Esophagus muscularis mucosa (tissue), 4 donors: Measurements from ENCODE around the gene CALCR. TPM values are rescaled to one million over a fixed set of nuclear protein-coding genes. Genes with fewer than 3 reads are reported as not detected.

Experiments used
- DNase-seq: peaks from one replicate; pipeline ENCODE4 v3.0.0-alpha.2; 2017; ENCODE audit errors: extremely low spot score
- H3K27ac ChIP-seq, 4 donors: fragments of 200-600 bp; sonication (generic); replicated peaks in 1 of 4; 1 replicate in 3 of 4; 2 replicates in 1 of 4; pipeline ENCODE4 v1.5.1; 2016 to 2019; ENCODE audit warnings: mild to moderate bottlenecking in 1 of 4
- H3K27me3 ChIP-seq, 4 donors: fragments of 200-600 bp; sonication (generic); one replicate each; pipeline versions ENCODE4 v1.5.1 to v1.6.0; 2016 to 2019
- H3K36me3 ChIP-seq, 4 donors: fragments of 200-600 bp; sonication (generic); one replicate each; pipeline ENCODE4 v1.5.1; 2016 to 2019
- H3K4me1 ChIP-seq, 4 donors: fragments of 200-600 bp; sonication (generic); one replicate each; pipeline ENCODE4 v1.5.1; 2016 to 2019
- H3K4me3 ChIP-seq, 4 donors: fragments of 200-600 bp; sonication (generic); 1 replicate in 2 of 4; 2 replicates in 2 of 4; pipeline ENCODE4 v1.5.1; 2016 to 2019; ENCODE audit warnings: mild to moderate bottlenecking in 4 of 4, moderate library complexity in 1 of 4
- H3K9me3 ChIP-seq, 4 donors: fragments of 200-600 bp; sonication (generic); 1 replicate in 3 of 4; 2 replicates in 1 of 4; pipeline ENCODE4 v1.5.1; 2016 to 2019
- CTCF ChIP-seq, 3 experiments: fragments of 200-600 bp in 2 of 3; fragments of 450-650 bp in 1 of 3; sonication (generic) in 2 of 3; IDR thresholded peaks; one replicate each; pipeline ENCODE4 v1.5.1; 2017 to 2019; ENCODE audit warnings: antibody characterized with exemption in 3 of 3, mild to moderate bottlenecking in 2 of 3, moderate library complexity in 1 of 3
- EP300 ChIP-seq: sonication (generic); formaldehyde crosslinking; IDR thresholded peaks from one replicate; pipeline ENCODE4 v1.6.1; 2017; ENCODE audit warnings: antibody characterized with exemption
- POLR2A ChIP-seq: fragments of 450-650 bp; IDR thresholded peaks from one replicate; pipeline ENCODE4 v1.6.1; 2017; ENCODE audit warnings: antibody characterized with exemption, moderate library complexity, mild to moderate bottlenecking, low read depth
- POLR2AphosphoS5 ChIP-seq, 2 donors: sonication (generic); formaldehyde crosslinking; IDR thresholded peaks; one replicate each; pipeline ENCODE4 v1.6.1; 2017; ENCODE audit warnings: antibody characterized with exemption in 2 of 2
- WGBS: methylation state at CpG from one replicate; pipeline ENCODE4 v1.1.5; 2018; 5-methylcytosine and 5-hydroxymethylcytosine counted together
- intact Hi-C: fragments of 100-400 bp; cut with DNase I; formaldehyde crosslinking; loops from one replicate; pipeline ENCODE4 v1.15.1; 2023
- total RNA-seq, 4 donors: library from RNA; depleted of rRNA; stranded (reverse); fragments of >200 nt; gene quantifications; one replicate each; pipeline versions ENCODE4 v1.1.0 to v1.2.1, GENCODE V29; 2016

CALCR gene
- total RNA-seq, 4 donors from 2014 or later, result 0.17 TPM; not detected in 3

GRCh38 chr7:93544691-93545090 lies 29.8 kb downstream of the CALCR start:
- no peak for DNase-seq
- Histone ChIP-seq H3K4me1 (no peaks in the 10 kb centered on the region), H3K9me3 (no peaks in the 10 kb centered on the region), H3K27ac (no peak overlapping the region), H3K4me3 (no peak overlapping the region), H3K27me3 (no peaks in the 10 kb centered on the region), H3K36me3 (no peaks in the 10 kb centered on the region)
- intact Hi-C loops, result no loop called here
- 46% methylated on average over 2 of the region's 2 CpGs for WGBS
- no peak for TF ChIP-seq CTCF (IDR thresholded peaks at IDR 0.05)
- TF ChIP-seq POLR2AphosphoS5 (IDR thresholded peaks at IDR 0.05), result no peak
- TF ChIP-seq EP300, result no peak
- no peak for TF ChIP-seq POLR2A

- intact Hi-C loops, result no loop called here
- H3K27ac ChIP-seq, result no peak overlapping the region
- no peaks in the 10 kb centered on the region for H3K4me1 ChIP-seq
- H3K9me3 ChIP-seq, result no peaks in the 10 kb centered on the region
- H3K27me3 ChIP-seq, result no peaks in the 10 kb centered on the region
- no peaks in the 10 kb centered on the region for H3K36me3 ChIP-seq
- no peak overlapping the region for H3K4me3 ChIP-seq
- no peak for DNase-seq
- TF ChIP-seq POLR2A, result no peak
- TF ChIP-seq EP300, result no peak
- no peak for TF ChIP-seq CTCF (IDR thresholded peaks at IDR 0.05)
- TF ChIP-seq POLR2AphosphoS5 (IDR thresholded peaks at IDR 0.05), result no peak
- WGBS, result 29% methylated on average over 1 of the region's 1 CpG
These were observed 36.5 kb downstream of the CALCR start for GRCh38 chr7:93538061-93538460.

- intact Hi-C loops, result no loop called here
- Histone ChIP-seq H3K27me3 (no peaks in the 10 kb centered on the region), H3K36me3 (no peaks in the 10 kb centered on the region), H3K4me3 (no peak overlapping the region), H3K9me3 (no peaks in the 10 kb centered on the region), H3K27ac (no peak overlapping the region), H3K4me1 (no peaks in the 10 kb centered on the region)
- DNase-seq, result no peak
- TF ChIP-seq POLR2AphosphoS5 (IDR thresholded peaks at IDR 0.05), result no peak
- TF ChIP-seq CTCF (IDR thresholded peaks at IDR 0.05), result no peak
- TF ChIP-seq POLR2A, result no peak
- TF ChIP-seq EP300, result no peak
These were observed 38.9 kb downstream of the CALCR start for GRCh38 chr7:93535616-93536015.

GRCh38 chr7:93530701-93531100 lies 43.8 kb downstream of the CALCR start:
- no peaks in the 10 kb centered on the region for H3K9me3 ChIP-seq
- no peak overlapping the region for H3K27ac ChIP-seq
- DNase-seq, result no peak
- intact Hi-C loops, result no loop called here
- H3K4me1 ChIP-seq, result no peaks in the 10 kb centered on the region
- TF ChIP-seq POLR2AphosphoS5 (IDR thresholded peaks at IDR 0.05) (no peak), POLR2A (no peak), EP300 (no peak), CTCF (IDR thresholded peaks at IDR 0.05) (no peak)
- no peak overlapping the region for H3K4me3 ChIP-seq
- no peaks in the 10 kb centered on the region for H3K36me3 ChIP-seq
- no peaks in the 10 kb centered on the region for H3K27me3 ChIP-seq

GRCh38 chr7:93516834-93517233 lies 57.7 kb downstream of the CALCR start:
- WGBS, result 96% methylated on average over 4 of the region's 4 CpGs

More at GRCh38 chr7:93516834-93517233, 57.7 kb downstream of the CALCR start:
- H3K36me3 ChIP-seq, result no peaks in the 10 kb centered on the region
- H3K27me3 ChIP-seq, result no peaks in the 10 kb centered on the region
- H3K4me1 ChIP-seq, result no peaks in the 10 kb centered on the region
- no peak for TF ChIP-seq EP300
- TF ChIP-seq CTCF (IDR thresholded peaks at IDR 0.05), result no peak
- no peak for TF ChIP-seq POLR2A
- no peak for TF ChIP-seq POLR2AphosphoS5 (IDR thresholded peaks at IDR 0.05)
- no peak overlapping the region for H3K27ac ChIP-seq
- no peak for DNase-seq
- H3K4me3 ChIP-seq, result no peak overlapping the region
- no peaks in the 10 kb centered on the region for H3K9me3 ChIP-seq
- intact Hi-C loops, result no loop called here
